Measurements from ENCODE around the gene FA2H. TPM values are rescaled to one million over a fixed set of nuclear protein-coding genes. Genes with fewer than 3 reads are reported as not detected.

The FA2H gene
- total RNA-seq, 1 donor from 2014 or later = 0.32 TPM

DNA sequence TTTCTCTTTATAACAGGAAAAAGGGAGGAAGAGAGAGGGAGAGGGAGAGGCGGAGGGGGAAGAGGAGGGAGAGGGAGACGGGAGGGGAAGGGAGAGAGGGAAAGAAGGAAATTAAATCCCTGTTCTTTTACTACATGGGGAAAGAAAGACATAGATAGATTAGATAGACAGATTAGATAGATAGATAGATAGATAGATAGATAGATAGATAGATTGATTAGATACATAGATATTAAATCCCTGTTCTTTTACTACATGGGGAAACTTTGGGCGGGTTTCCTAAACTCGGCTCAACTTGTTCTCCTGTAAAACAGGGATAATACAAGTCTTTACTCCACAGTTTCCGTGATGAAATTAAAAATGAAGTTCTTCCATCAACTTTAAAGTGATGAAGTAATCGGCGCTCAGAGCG is 108.6 kb downstream of the FA2H start:
- no peak for ATAC-seq
- DNase-seq (ENCODE audit: missing footprints) = no peak
- intact Hi-C loops (cut with DNase I) = loop anchor here (2.0 kb wide), 1 partner anchor 29 kb away; no protein-coding TSS in a partner anchor

Other genes with a start within 250 kb of the FA2H start
- gene GLG1, start 167.7 kb downstream of the FA2H start, total RNA-seq = 69.3 TPM
- 4.5 TPM for gene RFWD3, start 107.9 kb downstream of the FA2H start, total RNA-seq
- 4.3 TPM for gene MLKL, start 74.0 kb downstream of the FA2H start, total RNA-seq
- gene WDR59, start 210.3 kb upstream of the FA2H start, total RNA-seq = 47.8 TPM
- gene ZNRF1, start 224.2 kb upstream of the FA2H start, total RNA-seq = 27.2 TPM

Measured in Right ventricle myocardium inferior (tissue), 1 donor.